Peyer's patch (tissue), 4 donors: Measurements from ENCODE around the gene ZFHX3. TPM values are rescaled to one million over a fixed set of nuclear protein-coding genes. Genes with fewer than 3 reads are reported as not detected.

ENCODE experiments used
- DNase-seq, 3 donors: peaks; one replicate each; pipeline ENCODE4 v3.0.0-alpha.2; 2017 to 2019
- H3K27ac ChIP-seq, 4 donors: fragments of 200-600 bp; sonication (generic); one replicate each; pipeline ENCODE4 v1.5.1; 2016 to 2019
- H3K27me3 ChIP-seq, 2 donors: fragments of 200-600 bp; sonication (generic); one replicate each; pipeline ENCODE4 v1.5.1; 2019
- H3K36me3 ChIP-seq, 3 donors: fragments of 200-600 bp; sonication (generic); one replicate each; pipeline ENCODE4 v1.5.1; 2016 to 2019
- H3K4me1 ChIP-seq, 4 donors: fragments of 200-600 bp; sonication (generic); one replicate each; pipeline ENCODE4 v1.5.1; 2016 to 2019
- H3K4me3 ChIP-seq, 4 donors: fragments of 200-600 bp; sonication (generic); 1 replicate in 3 of 4; 2 replicates in 1 of 4; pipeline ENCODE4 v1.5.1; 2016 to 2019; ENCODE audit warnings: mild to moderate bottlenecking in 1 of 4
- H3K9me3 ChIP-seq, 4 donors: fragments of 200-600 bp; sonication (generic); one replicate each; pipeline ENCODE4 v1.5.1; 2016 to 2019; ENCODE audit warnings: mild to moderate bottlenecking in 1 of 4
- POLR2A ChIP-seq, 2 donors: fragments of 450-650 bp; IDR thresholded peaks; one replicate each; pipeline ENCODE4 v1.5.1; 2017; ENCODE audit warnings: antibody characterized with exemption in 2 of 2, mild to moderate bottlenecking in 2 of 2, moderate library complexity in 2 of 2
- total RNA-seq, 4 donors: library from RNA; depleted of rRNA; stranded (reverse); fragments of >200 nt; gene quantifications; one replicate each; pipeline ENCODE4 v1.1.0, GENCODE V29; 2016
- TF ChIP-seq, protein P1 (sequence below), 6 experiments: fragments of 450-650 bp in 4 of 6; fragments of 200-600 bp in 2 of 6; sonication (generic) in 1 of 6; IDR thresholded peaks; one replicate each; pipeline ENCODE4 v1.5.1; 2017 to 2019; ENCODE audit warnings: antibody characterized with exemption in 6 of 6, mild to moderate bottlenecking in 3 of 6, moderate library complexity in 1 of 6

Gene ZFHX3
- total RNA-seq, 4 donors from 2014 or later = 6.3 to 39.6 (median 14.6) TPM

DNA sequence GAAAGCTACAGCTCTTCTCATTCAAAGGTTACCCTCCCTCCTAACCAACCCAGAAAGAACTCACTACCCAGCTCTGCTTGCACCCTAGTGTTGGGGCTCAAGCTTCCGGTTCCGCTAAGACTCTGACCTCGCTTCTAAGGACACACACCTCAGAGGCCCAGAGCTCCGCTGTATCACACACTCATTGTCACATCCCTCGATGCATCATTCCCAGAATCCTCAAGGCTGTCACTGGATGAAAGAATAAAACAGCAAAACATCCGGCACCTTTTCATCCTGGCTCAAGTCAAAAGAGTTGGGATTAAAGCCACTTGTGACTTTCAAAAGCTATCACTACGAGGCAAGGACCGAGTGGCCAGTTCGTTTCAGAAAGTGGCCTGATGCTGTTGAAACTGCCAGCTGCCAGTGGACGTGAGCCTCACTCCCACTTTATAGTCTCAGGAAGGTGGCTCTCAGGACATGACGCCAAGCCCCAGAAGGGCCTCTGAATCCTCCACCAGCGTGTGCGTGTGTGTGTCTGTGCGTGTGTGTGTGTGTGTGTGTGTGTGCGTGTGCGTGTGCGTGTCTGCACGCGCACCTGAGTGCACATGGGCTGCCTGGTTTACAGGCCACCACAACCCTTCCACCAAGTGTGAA is 29.0 kb downstream of the ZFHX3 start:
- Histone ChIP-seq H3K4me1 (peaks cover 0 to 36% (median 6%) of the 10 kb centered on the region in 4 donors), H3K27me3 (no peaks in the 10 kb centered on the region), H3K9me3 (no peaks in the 10 kb centered on the region), H3K27ac (peak overlapping the region in 2 of 4 donors; percentile 5 to 16), H3K4me3 (no peak overlapping the region), H3K36me3 (no peaks in the 10 kb centered on the region)
- DNase-seq = peak in 1 of 3 donors; percentile 38
- TF ChIP-seq POLR2A (IDR thresholded peaks at IDR 0.05) = no peak
- TF ChIP-seq, protein P1, sequence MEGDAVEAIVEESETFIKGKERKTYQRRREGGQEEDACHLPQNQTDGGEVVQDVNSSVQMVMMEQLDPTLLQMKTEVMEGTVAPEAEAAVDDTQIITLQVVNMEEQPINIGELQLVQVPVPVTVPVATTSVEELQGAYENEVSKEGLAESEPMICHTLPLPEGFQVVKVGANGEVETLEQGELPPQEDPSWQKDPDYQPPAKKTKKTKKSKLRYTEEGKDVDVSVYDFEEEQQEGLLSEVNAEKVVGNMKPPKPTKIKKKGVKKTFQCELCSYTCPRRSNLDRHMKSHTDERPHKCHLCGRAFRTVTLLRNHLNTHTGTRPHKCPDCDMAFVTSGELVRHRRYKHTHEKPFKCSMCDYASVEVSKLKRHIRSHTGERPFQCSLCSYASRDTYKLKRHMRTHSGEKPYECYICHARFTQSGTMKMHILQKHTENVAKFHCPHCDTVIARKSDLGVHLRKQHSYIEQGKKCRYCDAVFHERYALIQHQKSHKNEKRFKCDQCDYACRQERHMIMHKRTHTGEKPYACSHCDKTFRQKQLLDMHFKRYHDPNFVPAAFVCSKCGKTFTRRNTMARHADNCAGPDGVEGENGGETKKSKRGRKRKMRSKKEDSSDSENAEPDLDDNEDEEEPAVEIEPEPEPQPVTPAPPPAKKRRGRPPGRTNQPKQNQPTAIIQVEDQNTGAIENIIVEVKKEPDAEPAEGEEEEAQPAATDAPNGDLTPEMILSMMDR (IDR thresholded peaks at IDR 0.05) = no peak

DNA sequence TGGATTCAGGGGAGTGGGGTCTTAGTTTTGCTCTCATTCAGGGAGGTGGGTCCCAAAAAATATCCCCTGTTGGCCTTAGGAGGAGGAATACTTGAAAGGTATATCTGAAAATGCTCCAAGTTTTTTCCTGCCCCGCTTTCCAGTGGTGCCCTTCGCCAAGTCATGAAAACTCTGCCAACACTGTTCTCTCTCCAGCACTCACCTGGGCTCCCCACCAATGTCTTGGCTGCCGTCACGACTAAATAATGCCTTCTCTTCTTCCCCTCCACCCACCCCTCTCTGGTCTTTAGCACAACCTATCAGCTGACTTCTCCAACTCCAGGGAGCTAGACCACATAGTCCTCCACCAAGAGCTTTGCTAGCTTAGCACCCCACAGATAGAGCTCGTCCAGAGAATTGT is 30.6 kb downstream of the ZFHX3 start:
- Histone ChIP-seq H3K27ac (no peak overlapping the region), H3K4me1 (peaks cover 0 to 36% (median 6%) of the 10 kb centered on the region in 4 donors), H3K36me3 (no peaks in the 10 kb centered on the region), H3K27me3 (no peaks in the 10 kb centered on the region), H3K9me3 (no peaks in the 10 kb centered on the region), H3K4me3 (no peak overlapping the region)
- TF ChIP-seq POLR2A (IDR thresholded peaks at IDR 0.05) = no peak
- TF ChIP-seq, protein P1 (IDR thresholded peaks at IDR 0.05) = no peak
- peak in 1 of 3 donors; percentile 32 for DNase-seq

DNA sequence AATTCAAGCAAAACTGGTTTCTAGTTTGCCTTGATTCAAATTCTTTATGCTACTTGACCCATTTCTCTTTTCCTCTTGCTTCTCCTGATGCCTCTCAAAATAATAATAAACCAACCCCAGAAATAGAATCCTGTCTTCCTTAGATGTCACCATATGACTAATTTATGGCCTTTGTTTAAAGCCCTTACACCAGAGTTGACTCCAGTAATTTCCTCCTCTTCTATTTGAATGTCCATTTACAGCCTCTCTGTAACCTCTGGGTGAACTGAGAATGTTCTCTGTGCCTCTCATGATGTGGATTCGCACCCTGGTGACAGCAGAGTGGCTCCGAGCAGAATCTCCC is 31.5 kb downstream of the ZFHX3 start:
- Histone ChIP-seq H3K27me3 (no peaks in the 10 kb centered on the region), H3K4me3 (no peak overlapping the region), H3K9me3 (no peaks in the 10 kb centered on the region), H3K36me3 (no peaks in the 10 kb centered on the region), H3K27ac (peak overlapping the region in 2 of 4 donors; percentile 6 to 68), H3K4me1 (peaks cover 0 to 36% (median 6%) of the 10 kb centered on the region in 4 donors)
- TF ChIP-seq, protein P1 (IDR thresholded peaks at IDR 0.05) = no peak
- no peak for TF ChIP-seq POLR2A (IDR thresholded peaks at IDR 0.05)
- peak in 1 of 3 donors; percentile 42 for DNase-seq

DNA sequence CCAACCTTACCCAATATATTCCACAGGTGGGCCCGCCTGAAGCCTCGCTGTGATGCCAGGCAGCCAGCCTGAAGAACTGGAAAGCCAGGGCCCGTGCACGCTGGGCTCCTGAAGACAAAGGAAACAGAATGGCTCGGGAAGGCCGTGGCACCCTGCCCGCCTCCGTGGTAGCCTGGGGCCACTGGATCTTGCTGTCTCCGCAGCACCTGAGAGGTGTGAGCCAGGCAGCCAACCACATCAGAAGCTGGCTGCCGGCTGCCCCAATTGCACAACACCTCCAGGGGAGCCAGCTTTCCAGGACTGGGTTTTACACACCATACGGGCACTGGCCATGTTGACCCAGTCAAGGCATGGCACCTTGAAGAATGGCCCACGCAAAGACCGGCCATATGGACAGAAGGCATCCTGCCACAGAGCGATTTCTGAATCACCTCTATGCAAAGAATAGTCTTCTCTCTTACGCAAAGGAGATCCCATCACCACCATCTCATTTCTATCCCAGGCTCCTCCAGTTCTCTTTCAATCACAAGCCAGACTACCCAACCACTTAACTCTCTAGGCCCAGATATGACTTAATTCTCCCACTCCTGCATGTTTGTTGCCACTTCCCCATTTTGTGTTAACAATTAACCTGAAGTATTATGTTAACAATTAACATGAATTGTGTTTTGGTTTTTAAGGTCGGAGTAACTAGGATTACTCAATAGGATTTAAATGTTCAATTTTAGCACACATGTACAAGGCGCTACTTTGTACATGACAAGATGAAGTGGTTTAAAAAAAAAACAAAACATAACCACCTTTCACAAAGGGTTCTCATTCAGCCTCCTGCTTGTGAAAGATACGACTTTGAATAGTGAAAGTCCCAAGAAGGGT is 32.1 kb downstream of the ZFHX3 start:
- H3K9me3 ChIP-seq = no peaks in the 10 kb centered on the region
- TF ChIP-seq, protein P1 (IDR thresholded peaks at IDR 0.05) = no peak
- TF ChIP-seq POLR2A (IDR thresholded peaks at IDR 0.05) = no peak
- H3K27ac ChIP-seq = peak overlapping the region in 2 of 4 donors; percentile 6 to 68
- peak in 1 of 3 donors; percentile 40 for DNase-seq
- H3K27me3 ChIP-seq = no peaks in the 10 kb centered on the region
- H3K4me3 ChIP-seq = no peak overlapping the region
- no peaks in the 10 kb centered on the region for H3K36me3 ChIP-seq
- H3K4me1 ChIP-seq = peaks cover 0 to 36% (median 6%) of the 10 kb centered on the region in 4 donors

DNA sequence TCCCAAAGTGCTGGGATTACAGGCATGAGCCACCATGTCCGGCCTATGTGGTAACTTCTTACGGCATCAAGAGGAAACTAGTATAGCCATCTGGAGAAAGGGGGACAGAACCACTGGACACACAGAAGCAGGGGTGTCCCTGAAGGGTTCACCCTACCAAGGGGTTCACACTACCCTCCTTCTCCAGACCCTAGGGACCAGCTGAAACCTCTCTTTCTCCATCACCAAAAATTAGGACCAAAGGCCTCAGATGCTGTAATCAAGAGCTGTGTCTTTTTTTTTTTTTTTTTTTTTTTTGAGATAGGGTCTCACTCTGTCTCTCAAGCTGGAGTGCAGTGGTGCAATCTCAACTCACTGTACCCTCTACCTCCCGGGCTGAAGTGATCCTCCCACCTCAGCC is 33.2 kb downstream of the ZFHX3 start:
- H3K27ac ChIP-seq = no peak overlapping the region

More for the DNA sequence above, 33.2 kb downstream of the ZFHX3 start:
- Histone ChIP-seq H3K4me1 (peaks cover 0 to 28% (median 4%) of the 10 kb centered on the region in 4 donors), H3K4me3 (no peak overlapping the region), H3K36me3 (no peaks in the 10 kb centered on the region), H3K9me3 (no peaks in the 10 kb centered on the region), H3K27me3 (no peaks in the 10 kb centered on the region)
- TF ChIP-seq, protein P1 (IDR thresholded peaks at IDR 0.05) = no peak
- no peak for TF ChIP-seq POLR2A (IDR thresholded peaks at IDR 0.05)
- DNase-seq = no peak
